Erythroblast (primary cell): ENCODE results near the gene CHAF1A.

ENCODE experiments used
- GATA1 ChIP-seq: IDR thresholded peaks from 2 replicates; pipeline ENCODE4 v1.6.1; 2011; ENCODE audit warnings: low read depth, mild to moderate bottlenecking, control low read depth, low read length, moderate library complexity
- POLR2A ChIP-seq: IDR thresholded peaks from 2 replicates; pipeline ENCODE4 v1.6.1; 2011; ENCODE audit warnings: mild to moderate bottlenecking, low read length

GRCh38 chr19:4447327-4448146 is 45.1 kb downstream of the CHAF1A start:
- TF ChIP-seq POLR2A = no peak
- TF ChIP-seq GATA1 = no peak
